GM04504 (cell line): ENCODE data around the gene ACIN1.

Source experiments
- DNase-seq: peaks from one replicate; pipeline ENCODE4 v3.0.0-alpha.2; 2012; ENCODE audit warnings: low read depth

The ACIN1 gene, protein sequence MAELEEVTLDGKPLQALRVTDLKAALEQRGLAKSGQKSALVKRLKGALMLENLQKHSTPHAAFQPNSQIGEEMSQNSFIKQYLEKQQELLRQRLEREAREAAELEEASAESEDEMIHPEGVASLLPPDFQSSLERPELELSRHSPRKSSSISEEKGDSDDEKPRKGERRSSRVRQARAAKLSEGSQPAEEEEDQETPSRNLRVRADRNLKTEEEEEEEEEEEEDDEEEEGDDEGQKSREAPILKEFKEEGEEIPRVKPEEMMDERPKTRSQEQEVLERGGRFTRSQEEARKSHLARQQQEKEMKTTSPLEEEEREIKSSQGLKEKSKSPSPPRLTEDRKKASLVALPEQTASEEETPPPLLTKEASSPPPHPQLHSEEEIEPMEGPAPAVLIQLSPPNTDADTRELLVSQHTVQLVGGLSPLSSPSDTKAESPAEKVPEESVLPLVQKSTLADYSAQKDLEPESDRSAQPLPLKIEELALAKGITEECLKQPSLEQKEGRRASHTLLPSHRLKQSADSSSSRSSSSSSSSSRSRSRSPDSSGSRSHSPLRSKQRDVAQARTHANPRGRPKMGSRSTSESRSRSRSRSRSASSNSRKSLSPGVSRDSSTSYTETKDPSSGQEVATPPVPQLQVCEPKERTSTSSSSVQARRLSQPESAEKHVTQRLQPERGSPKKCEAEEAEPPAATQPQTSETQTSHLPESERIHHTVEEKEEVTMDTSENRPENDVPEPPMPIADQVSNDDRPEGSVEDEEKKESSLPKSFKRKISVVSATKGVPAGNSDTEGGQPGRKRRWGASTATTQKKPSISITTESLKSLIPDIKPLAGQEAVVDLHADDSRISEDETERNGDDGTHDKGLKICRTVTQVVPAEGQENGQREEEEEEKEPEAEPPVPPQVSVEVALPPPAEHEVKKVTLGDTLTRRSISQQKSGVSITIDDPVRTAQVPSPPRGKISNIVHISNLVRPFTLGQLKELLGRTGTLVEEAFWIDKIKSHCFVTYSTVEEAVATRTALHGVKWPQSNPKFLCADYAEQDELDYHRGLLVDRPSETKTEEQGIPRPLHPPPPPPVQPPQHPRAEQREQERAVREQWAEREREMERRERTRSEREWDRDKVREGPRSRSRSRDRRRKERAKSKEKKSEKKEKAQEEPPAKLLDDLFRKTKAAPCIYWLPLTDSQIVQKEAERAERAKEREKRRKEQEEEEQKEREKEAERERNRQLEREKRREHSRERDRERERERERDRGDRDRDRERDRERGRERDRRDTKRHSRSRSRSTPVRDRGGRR

DNA sequence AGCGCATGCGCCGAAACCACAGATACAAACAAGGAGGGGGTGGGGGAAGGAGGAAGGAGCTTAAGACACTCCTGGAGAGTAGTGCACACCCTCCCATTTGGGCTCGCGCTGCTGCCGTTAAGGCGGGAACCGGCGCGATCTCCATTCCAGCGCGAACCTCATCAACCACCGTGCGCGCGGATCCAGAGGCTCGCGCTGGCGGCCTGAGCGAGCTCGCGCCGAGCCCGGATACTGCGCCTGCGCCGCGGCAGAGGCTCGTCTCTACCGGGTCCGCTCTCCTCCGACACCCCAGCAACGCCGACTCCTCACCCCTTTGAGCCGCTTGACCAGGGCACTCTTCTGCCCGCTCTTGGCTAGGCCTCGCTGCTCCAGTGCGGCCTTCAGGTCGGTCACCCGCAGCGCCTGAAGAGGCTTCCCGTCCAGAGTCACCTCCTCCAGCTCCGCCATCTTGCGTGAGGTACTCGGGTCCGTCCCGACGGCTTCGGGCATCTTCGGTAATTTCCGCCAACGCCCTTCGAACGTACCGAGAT, at the start of gene ACIN1:
Gene ACIN1, minus strand, starts transcription at position 471 of the 530 bp plus-strand sequence. Its CDS starts 24 bp downstream, at position 447.
- DNase-seq, result peak; percentile 62

DNA sequence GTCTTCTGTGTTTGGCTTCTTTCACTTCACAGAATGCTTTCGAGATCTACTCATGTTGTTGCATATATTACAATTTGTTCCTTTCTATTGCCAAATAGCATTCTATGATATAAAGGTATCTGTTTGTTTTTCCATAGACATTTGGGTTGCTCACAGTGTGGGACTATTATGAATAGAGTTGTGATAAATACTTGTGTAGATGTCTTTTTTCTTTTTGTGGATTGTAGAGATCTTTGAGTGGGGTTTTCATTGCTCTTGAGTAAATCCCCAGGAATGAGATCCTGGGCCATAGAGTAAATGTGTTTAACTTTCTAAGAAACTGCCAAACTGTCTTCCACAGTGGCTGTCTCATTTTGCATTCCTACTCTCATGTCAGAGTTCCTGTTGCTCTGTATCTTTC, 49.0 kb upstream of the ACIN1 start:
- DNase-seq, result no peak

DNA sequence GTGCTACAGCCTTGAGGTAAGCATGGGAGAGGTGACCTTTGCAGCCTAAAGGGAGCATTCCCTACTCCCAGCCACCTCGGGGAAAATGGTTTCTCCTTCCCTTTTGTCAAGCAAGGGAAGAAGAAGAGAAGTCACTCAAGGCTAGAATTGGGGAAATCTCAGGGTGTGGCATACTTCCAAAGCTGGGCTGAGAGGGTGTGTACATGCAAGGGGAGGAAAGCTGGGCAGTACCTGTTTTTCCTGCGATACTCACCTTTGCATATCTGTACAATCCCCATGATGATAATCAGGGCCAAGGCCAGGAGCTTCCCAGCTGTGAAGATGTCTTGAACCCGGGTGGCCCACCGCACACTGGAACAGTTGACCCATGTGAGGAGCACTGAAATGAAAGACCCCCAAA, 47.9 kb upstream of the ACIN1 start:
- no peak for DNase-seq

DNA sequence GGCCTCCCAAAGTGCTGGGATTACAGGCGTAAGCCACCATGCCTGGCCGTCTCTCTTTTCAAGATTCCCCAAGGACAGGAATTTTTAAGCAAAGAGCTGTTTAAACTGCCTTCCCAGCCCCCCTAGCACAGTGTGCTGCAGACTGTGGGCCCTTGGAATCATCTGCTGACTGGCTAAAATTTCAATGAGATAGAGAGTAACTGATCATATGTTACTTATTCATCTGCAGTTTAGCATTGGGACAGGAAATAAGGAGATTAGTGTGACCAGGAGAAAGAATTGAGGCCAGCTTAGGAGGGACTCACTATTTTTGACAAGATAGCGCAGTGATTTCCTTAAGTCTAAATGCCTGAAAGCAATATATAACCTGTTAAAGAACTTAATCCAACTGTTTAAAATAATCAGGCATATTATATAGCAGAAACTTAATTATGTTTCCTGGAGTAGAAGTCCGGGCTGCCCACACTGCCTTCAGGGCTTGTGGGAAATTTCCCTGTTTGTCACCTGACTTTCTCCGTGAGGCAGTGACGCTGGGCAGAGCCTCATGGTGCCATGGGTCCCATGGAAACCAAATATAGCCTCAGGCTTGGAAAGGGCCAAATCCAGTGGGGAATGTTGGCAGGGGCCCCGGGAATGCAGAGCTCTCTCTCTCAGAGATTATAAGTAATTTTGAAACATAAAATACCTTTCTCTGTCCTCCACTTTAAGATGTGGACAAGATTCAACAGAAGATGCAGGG, 46.9 kb upstream of the ACIN1 start:
- peak; percentile 81 for DNase-seq

DNA sequence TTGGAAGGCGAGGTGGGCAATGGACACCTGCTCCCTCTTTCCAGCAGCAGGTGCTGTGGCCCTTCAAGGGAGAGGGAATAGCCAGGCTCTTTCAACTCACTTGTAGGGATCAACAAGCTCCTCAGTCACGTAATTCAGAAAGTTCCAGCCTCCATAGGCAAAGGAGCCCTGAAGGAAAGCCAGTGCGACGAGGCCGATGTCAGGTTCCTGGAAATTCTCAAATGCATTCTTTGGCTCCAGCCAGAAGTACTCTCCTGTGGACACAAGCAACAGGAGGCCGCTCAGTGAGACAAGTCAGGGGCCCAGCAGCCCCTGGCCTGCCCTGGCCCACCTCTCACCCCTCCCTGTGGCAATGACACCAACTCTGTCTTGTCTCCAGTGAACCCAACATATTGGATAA, 45.4 kb upstream of the ACIN1 start:
- no peak for DNase-seq

DNA sequence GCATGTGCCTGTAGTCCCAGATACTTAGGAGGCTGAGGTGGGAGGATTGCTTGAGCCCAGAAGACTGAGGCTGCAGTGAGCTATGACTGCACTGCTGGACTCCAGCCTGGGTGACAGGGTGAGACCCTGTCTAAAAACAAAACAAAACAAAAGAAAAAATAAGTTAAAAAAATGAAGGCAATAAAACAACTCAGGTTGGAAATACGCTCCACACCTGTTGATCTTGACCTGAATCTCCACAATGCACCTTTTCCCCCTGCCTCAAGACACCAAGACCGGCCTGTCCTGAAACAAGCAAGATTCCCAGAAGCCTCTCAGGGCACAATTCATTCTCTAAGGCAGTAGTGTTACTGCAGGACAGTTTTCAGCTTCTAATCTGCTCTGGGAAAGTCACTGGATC, 44.9 kb upstream of the ACIN1 start:
- no peak for DNase-seq

DNA sequence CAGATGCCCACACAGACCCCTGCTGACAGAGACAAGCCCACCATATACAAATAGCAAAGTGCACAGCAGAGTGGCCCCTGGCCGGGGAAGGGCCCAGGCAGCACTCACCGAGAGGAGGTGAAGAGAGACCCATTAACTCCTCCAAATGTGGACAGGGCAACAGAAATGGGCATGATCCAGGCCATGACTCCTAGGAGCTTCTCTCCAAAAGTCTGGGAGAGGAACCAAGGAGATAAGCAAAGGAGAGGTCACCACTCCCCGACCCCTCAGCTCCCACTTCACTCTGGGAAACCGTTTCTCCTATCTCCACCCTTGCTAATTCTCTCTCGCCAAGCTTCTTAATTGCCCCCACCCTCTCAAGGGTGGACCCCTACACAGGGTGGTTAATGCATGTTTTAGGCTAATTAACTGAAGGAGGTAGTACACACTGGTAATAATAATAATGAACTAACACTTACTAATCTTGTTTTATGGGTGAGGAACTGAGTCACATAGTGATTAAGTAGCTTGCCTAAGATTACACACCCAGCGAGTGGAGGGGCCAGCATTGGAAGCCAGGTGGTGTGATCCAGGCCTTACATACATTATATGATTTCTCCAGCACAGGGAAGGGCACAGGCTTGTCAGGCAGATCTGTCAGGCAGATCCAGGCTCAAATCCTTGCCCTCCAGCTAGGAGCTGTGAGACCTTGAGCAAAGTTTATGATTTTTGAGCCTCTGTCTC, 43.0 kb upstream of the ACIN1 start:
- DNase-seq, result no peak

DNA sequence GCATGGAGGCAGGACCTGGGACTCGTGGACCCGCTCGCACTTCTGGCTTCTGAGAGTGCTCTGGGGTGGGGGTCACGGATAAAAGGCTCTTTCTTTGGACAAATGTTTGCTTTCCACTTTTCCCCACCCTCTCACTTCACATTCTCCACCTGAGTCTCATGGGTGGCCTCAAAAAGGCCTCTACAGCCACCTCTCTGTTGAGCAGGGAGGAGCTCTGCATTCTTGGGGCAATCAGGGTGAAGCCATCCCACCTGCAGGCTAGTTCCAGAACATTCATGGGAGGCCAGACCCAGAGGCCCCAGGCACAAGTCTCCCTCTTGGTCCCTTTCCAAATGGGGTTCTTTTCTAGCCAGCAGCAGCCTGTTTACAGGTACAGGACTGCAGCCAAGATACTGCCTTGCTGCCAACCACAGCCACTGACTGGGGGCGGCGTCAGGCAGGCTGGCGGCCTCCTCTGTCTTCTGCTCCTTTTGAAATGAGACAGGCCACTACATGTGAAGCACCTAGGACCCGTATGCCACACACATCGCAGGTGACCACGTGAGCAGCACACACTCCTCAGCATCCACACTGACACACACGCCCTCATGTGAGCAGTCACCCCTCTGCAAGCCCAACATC, 42.4 kb upstream of the ACIN1 start:
- no peak for DNase-seq

DNA sequence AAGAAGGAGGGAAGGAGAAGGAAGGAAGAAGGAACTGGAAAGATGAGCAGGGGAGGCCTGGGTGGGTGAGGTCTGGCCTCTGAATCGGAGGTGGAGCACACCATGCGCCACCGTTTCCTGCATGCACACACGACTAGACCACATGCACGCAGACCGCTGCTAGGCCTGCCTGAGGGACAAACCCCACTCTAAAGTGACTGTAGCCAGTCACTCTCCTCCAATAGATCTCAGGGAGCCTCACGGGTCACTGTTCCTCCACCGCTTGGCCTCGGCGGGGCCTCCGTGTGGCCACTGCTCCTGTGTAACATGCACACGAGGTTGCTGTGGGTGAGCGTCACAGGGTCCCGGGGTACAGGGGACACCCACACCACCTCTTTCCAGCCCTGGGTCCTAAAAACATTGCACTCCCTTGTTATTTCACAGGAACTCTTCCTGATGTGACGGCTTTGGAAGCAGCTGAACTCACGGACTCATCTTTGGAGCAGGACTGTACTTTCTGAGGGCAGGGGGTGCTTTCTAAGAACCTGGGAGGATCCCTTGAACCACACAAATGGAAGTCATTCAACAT, 41.7 kb upstream of the ACIN1 start:
- DNase-seq, result no peak

DNA sequence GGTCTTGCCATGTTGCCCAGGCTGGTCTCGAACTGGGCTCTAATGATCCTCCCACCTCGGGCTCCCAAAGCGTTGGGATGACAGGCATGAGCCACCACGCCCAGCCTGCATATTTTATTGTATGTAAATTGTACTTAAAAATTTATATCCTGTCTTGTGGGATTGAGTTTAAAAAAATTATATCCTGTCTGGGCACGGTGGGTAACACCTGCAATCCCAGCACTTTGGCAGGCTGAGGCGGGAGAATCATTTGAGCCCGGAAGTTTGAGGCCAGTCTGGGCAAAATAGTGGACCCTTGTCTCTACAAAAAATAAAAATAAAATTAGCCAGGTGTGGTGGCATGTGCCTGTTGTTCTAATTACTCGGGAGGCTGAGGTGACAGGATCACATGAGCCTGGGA, 38.0 kb upstream of the ACIN1 start:
- DNase-seq, result no peak

DNA sequence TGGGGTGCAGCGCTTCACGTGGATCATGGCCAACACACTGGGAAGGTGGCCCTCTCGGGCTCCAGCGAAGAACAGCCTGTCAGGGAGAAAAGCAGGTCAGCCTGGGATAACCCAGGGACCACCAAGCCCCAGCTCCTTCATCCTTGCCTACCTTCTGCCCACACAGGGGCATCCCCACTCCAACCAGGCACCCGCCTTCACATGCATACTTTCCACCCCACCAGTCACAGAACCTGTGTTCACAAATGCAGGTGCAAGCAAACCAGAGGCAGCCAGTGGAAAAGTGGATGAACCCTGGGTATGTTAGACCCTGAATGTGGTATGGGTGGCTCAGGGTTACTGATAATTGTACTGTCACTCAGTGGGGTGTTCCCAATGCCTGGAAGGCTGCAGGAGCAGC, 36.5 kb upstream of the ACIN1 start:
- no peak for DNase-seq

DNA sequence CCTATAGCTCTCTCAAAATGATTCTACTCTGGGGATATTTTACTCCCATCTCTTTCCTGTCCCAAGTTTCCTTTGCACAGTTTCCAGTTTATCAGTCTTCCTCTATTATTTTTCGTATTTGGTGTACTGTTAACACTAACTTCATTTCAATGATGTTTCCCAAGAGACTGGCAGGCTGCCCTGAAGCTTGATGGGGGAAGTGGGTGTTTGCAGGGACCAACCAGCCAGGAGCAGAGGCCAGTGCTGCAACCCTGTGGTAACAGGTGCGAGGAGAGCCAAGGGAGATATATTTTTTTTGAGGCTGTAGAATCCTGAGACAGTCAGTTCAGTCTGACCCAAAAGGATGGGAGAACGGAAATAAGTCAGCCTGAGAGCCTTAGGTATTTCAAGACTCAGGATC, 35.9 kb upstream of the ACIN1 start:
- no peak for DNase-seq

DNA sequence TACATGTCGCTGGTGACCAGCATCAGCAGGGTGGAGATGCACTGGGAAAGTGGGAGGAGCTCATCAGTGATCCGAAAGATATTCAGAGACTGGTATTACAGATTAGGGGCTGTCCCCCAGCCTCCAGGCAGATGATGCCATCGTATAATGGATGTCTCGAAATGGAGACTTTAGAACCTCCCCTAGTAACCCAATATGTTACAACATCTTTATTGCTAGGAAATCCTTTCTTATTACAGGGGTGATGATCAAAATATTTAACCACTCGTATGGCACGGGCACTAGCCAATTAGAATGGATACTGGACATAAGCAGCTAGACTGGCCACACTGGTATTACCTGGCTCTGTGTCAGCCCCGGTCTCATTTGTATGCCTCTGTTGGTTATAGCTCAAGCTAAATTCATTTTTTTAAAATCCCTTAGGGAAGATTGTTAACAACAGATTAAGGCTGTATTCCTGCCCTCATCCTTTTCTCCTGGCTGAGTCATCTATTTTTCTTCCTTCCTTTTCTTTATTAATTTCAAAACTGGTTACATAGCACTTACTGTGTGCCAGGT, 34.9 kb upstream of the ACIN1 start:
- no peak for DNase-seq

DNA sequence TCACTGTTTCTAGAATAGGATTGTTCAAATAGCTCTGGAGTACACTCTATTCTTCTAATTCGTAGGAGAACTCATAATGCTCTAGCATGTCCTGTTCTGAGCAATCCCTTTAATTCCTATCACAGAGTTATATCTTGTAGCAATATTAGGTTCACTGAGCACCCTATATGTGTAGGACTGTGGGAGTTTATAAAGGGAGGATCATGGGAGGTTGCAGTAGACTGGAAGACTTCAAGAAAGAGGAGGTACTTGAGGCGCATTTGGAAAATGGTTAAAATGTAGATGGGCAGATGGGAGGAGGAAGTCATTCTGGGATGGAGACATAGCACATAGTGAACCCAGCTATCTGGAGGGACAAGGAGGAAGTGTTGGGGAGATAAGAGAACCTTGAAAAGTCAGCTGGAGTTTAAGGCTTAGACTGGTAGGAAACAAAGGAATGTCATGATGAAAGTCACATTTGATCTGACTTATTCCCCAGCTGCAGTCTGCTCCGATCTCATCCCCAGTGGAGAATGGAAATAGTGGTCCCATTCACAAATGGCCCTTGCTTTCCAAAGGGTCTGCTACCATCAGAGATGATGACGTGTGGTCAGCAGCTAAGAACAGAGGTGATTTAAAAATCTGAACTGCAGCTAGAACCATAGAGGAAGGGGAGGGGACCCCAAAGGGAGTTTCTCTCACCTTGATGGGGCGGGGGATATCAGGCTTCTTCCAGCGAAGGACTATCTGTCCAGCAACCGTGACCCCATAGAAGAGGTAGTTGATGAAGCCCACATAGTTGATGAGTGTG, 34.2 kb upstream of the ACIN1 start:
- DNase-seq, result no peak

DNA sequence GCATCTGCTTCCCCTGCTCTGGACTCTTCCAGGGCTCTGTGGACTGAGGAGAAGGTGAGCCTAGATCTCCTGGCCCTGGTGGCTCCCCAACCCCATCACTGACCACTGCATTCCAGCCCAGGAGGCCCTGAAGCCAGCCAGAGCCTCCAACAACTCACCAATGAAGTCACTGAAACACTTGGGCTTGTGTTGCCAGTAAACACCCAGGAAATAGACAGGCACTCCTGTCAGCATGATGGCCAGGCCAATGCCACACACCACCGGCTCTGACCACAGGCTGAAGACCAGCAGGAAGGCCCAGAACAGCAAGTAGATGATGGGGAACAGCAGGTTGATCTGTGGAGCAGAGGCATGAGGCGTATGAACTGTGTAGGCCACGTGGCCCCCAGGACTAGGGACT, 32.9 kb upstream of the ACIN1 start:
- no peak for DNase-seq

DNA sequence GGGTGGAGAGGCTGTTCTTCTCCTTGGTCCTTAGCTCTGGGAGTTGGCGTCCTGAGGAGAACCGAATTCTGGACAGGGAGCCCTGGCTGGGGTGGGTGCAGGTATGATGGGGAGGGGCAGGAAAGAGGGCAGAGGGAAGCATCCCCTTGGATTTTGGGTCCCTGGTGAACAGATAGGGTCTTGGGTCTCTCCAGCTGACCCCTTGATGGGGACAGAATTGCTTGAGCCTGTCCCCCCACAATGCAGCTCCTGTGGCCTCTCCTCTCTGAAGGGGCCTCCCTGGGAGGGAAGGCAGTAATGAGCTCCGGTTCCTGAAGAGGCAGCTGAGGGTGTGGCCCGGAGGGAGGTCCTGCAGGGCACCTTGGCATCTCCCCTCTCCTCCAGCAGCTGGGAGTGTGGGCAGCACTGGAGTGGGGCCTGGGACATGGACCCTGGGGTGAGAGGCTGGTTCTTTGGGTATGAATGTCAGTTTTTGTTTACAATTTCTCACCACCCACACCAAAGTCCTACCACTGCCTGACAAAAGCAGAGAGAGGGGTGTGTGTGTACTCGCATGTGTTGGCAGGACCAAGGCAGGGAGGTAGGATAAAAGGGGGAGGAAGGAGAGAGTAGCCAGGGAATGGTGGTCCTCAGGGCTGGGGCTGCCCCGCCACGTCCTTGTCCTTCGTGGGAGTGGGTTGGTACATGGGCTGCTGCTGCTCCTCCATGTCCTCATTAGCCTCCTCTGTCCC, 31.8 kb upstream of the ACIN1 start:
- DNase-seq, result no peak

DNA sequence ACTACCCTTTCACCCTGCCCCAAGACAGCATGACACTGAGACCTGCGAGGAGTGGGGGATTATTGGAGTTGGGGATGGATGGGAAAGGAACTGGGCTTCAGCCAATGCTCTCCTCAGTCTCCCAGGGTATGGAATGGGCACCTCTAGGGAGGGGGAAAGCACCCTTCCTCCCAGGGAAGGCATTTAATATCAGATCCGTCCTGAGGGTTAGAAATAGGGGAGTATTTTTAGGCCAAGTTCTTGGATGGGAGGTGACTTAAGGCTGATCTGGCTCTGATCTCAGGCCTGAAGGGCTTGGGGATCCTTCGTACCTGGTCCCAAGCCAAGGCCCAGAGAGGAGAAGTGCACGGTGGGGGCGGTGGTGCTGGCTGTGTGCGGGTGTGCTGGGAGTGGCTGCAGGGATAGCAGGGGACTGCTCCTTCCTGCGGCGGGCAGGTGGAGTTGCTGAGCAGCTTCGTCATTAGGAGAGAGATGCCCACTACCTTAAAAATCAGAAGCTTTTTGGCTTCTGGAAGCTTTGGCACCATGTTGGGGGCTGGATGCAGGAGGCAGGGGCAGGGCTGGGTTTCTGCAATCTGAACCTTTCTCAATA, 31.1 kb upstream of the ACIN1 start:
- DNase-seq, result no peak

DNA sequence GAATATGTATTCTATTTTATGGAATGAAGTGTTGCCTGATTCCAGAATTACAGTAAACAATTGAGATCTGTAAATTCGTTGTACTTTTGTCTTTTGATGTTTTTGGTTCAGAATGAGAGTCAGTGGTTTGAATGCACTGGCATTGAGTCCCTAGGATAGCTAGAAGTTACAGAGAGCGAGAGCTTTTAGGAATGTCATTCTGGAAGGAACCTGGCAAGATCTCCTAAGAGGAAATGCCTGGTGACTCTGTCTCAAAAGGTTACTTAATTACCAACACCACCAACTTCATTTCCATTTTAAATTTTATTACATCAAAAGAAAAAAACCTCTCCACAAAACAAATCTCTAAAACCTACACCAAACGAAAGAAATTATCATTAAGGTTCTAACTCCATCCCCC, 30.1 kb upstream of the ACIN1 start:
- no peak for DNase-seq
